ENCODE data around the gene TXNDC11. TPM values are rescaled to one million over a fixed set of nuclear protein-coding genes. Genes with fewer than 3 reads are reported as not detected.

TXNDC11 gene
- total RNA-seq, 1 experiment from 2014 or later: 11.1 TPM

- ChIA-PET POLR2A (no interaction called here), CTCF (interaction anchor here (1.0 kb wide), 1 partner anchor 325 kb away, joined by 3 read pairs; no protein-coding TSS in a partner anchor)
- TF ChIP-seq CREB1 (CRISPR knock-in tag; IDR thresholded peaks at IDR 0.05) (no peak), ERG (CRISPR knock-in tag; IDR thresholded peaks at IDR 0.05) (no peak), TP53 (CRISPR knock-in tag; IDR thresholded peaks at IDR 0.05) (no peak), ZNF396 (CRISPR knock-in tag; IDR thresholded peaks at IDR 0.05; ENCODE audit: borderline replicate concordance) (no peak)
- ATAC-seq: no peak
- no peaks in the 10 kb centered on the region for H3K27me3 Mint-ChIP-seq (ENCODE audit: low read depth)
- H3K36me3 Mint-ChIP-seq: peaks cover 32% of the 10 kb centered on the region
- no peak for DNase-seq (ENCODE audit: low spot score)
- H3K27ac Mint-ChIP-seq: no peak overlapping the region; the same call in none of the 2 replicates
- no peak overlapping the region for H3K4me3 Mint-ChIP-seq
- H3K9me3 Mint-ChIP-seq: no peaks in the 10 kb centered on the region
- H3K4me1 Mint-ChIP-seq: no peaks in the 10 kb centered on the region
Measured at GRCh38 chr16:11731222-11731621, 11.4 kb downstream of the TXNDC11 start.

DNA sequence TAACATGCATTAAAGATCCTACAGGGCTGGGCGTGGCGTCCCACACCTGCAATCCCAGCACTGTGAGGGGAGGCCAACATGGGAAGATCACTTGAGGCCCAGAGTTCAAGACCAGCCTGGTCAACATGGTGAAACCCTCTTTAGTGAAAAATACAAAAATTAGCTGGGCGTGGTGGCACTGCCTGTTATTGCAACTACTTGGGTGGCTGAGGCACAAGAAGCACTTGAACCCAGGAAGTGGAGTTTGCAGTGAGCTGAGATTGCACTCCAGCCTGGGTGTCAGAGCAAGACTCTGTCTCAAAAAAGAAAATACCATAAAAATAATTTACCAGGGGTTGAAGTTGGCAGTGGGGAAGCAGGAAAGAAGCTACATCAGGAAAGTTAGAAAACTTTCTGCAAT is 12.9 kb downstream of the TXNDC11 start:
- Mint-ChIP-seq H3K4me1 (no peaks in the 10 kb centered on the region), H3K36me3 (peaks cover 28% of the 10 kb centered on the region), H3K27ac (no peak overlapping the region), H3K27me3 (ENCODE audit: low read depth) (no peaks in the 10 kb centered on the region), H3K9me3 (no peaks in the 10 kb centered on the region), H3K4me3 (no peak overlapping the region)
- ChIA-PET POLR2A (no interaction called here), CTCF (no interaction called here)
- DNase-seq (ENCODE audit: low spot score) (no peak), ATAC-seq (no peak)
- TF ChIP-seq SMAD4 (CRISPR knock-in tag; IDR thresholded peaks at IDR 0.05) (no peak), ZNF671 (CRISPR knock-in tag; IDR thresholded peaks at IDR 0.05) (no peak), ZNF512 (CRISPR knock-in tag; IDR thresholded peaks at IDR 0.05; ENCODE audit: borderline replicate concordance) (no peak), MAX (CRISPR knock-in tag; IDR thresholded peaks at IDR 0.05) (no peak), PRRX2 (CRISPR knock-in tag; IDR thresholded peaks at IDR 0.05) (no peak), EMX1 (CRISPR knock-in tag; IDR thresholded peaks at IDR 0.05) (no peak), ATF1 (CRISPR knock-in tag; IDR thresholded peaks at IDR 0.05) (no peak), KAT7 (CRISPR knock-in tag; IDR thresholded peaks at IDR 0.05; ENCODE audit: borderline replicate concordance) (no peak), JAZF1 (CRISPR knock-in tag; IDR thresholded peaks at IDR 0.05) (no peak), CREB1 (CRISPR knock-in tag; IDR thresholded peaks at IDR 0.05) (no peak), OVOL2 (CRISPR knock-in tag; IDR thresholded peaks at IDR 0.05; ENCODE audit: borderline replicate concordance) (no peak), ZNF423 (CRISPR knock-in tag; IDR thresholded peaks at IDR 0.05) (no peak), ZBTB43 (CRISPR knock-in tag; IDR thresholded peaks at IDR 0.05) (no peak), ERG (CRISPR knock-in tag; IDR thresholded peaks at IDR 0.05) (no peak), TCF7 (CRISPR knock-in tag; IDR thresholded peaks at IDR 0.05; ENCODE audit: low read depth) (no peak)
- TF ChIP-seq, protein P1, sequence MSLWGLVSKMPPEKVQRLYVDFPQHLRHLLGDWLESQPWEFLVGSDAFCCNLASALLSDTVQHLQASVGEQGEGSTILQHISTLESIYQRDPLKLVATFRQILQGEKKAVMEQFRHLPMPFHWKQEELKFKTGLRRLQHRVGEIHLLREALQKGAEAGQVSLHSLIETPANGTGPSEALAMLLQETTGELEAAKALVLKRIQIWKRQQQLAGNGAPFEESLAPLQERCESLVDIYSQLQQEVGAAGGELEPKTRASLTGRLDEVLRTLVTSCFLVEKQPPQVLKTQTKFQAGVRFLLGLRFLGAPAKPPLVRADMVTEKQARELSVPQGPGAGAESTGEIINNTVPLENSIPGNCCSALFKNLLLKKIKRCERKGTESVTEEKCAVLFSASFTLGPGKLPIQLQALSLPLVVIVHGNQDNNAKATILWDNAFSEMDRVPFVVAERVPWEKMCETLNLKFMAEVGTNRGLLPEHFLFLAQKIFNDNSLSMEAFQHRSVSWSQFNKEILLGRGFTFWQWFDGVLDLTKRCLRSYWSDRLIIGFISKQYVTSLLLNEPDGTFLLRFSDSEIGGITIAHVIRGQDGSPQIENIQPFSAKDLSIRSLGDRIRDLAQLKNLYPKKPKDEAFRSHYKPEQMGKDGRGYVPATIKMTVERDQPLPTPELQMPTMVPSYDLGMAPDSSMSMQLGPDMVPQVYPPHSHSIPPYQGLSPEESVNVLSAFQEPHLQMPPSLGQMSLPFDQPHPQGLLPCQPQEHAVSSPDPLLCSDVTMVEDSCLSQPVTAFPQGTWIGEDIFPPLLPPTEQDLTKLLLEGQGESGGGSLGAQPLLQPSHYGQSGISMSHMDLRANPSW (CRISPR knock-in tag; conservative IDR thresholded peaks at IDR 0.05; ENCODE audit: low read depth): no peak
- TF ChIP-seq, protein P2, sequence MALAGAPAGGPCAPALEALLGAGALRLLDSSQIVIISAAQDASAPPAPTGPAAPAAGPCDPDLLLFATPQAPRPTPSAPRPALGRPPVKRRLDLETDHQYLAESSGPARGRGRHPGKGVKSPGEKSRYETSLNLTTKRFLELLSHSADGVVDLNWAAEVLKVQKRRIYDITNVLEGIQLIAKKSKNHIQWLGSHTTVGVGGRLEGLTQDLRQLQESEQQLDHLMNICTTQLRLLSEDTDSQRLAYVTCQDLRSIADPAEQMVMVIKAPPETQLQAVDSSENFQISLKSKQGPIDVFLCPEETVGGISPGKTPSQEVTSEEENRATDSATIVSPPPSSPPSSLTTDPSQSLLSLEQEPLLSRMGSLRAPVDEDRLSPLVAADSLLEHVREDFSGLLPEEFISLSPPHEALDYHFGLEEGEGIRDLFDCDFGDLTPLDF (CRISPR knock-in tag; IDR thresholded peaks at IDR 0.05): no peak
- TF ChIP-seq, protein P3, sequence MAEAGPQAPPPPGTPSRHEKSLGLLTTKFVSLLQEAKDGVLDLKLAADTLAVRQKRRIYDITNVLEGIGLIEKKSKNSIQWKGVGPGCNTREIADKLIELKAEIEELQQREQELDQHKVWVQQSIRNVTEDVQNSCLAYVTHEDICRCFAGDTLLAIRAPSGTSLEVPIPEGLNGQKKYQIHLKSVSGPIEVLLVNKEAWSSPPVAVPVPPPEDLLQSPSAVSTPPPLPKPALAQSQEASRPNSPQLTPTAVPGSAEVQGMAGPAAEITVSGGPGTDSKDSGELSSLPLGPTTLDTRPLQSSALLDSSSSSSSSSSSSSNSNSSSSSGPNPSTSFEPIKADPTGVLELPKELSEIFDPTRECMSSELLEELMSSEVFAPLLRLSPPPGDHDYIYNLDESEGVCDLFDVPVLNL (CRISPR knock-in tag; IDR thresholded peaks at IDR 0.05; ENCODE audit: borderline replicate concordance, low read depth): no peak
- TF ChIP-seq, protein P4, sequence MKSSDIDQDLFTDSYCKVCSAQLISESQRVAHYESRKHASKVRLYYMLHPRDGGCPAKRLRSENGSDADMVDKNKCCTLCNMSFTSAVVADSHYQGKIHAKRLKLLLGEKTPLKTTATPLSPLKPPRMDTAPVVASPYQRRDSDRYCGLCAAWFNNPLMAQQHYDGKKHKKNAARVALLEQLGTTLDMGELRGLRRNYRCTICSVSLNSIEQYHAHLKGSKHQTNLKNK (CRISPR knock-in tag; IDR thresholded peaks at IDR 0.05): no peak
